GM06990 (cell line): ENCODE results near the gene HMX3.

Experiments used
- DNase-seq: peaks from one replicate; pipeline ENCODE4 v3.0.0-alpha.2; 2011; ENCODE audit not compliant: insufficient read length; ENCODE audit errors: extremely low read depth
- H3K27me3 ChIP-seq: replicated peaks from 2 replicates; pipeline ENCODE4 v1.6.0; 2011; ENCODE audit warnings: low read length; ENCODE audit not compliant: control insufficient read depth, insufficient read depth
- H3K36me3 ChIP-seq: 2 replicates; pipeline ENCODE4 v1.5.1; 2011; ENCODE audit warnings: low read length; ENCODE audit not compliant: control insufficient read depth, insufficient read depth
- H3K4me3 ChIP-seq: replicated peaks from 2 replicates; pipeline ENCODE4 v1.5.1; 2011; ENCODE audit warnings: low read depth, mild to moderate bottlenecking, control low read depth, low read length
- TF ChIP-seq, protein P1 (sequence below): IDR thresholded peaks from 2 replicates; pipeline ENCODE4 v1.5.1; 2011; ENCODE audit warnings: low read length, control low read depth, mild to moderate bottlenecking, inconsistent platforms; ENCODE audit not compliant: insufficient read depth, poor library complexity, severe bottlenecking

The HMX3 gene

DNA sequence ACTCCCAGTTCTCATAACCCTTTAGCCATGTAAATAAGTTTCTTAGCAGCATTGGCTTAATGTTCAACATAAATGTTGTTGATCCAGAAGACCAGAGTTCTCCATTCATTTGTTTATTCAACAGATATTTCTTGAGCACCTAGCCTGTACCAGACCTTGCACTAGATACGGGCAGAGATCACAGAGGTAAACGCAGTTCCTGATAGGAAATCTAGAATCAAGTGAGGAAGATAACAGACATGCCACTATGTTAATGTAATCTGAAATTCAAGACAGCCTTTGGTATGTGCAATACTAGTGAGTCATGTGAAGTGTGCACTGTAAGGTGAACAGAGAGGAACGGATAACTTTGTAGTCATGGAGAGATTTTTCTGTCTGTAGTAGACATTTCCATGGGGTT is 21.4 kb downstream of the HMX3 start:
- Histone ChIP-seq H3K27me3 (no peaks in the 10 kb centered on the region), H3K36me3 (peaks cover 4% of the 10 kb centered on the region), H3K4me3 (peak overlapping the region; percentile 83; the same call in 1 of the 2 replicates)
- DNase-seq, result no peak
- TF ChIP-seq, protein P1, sequence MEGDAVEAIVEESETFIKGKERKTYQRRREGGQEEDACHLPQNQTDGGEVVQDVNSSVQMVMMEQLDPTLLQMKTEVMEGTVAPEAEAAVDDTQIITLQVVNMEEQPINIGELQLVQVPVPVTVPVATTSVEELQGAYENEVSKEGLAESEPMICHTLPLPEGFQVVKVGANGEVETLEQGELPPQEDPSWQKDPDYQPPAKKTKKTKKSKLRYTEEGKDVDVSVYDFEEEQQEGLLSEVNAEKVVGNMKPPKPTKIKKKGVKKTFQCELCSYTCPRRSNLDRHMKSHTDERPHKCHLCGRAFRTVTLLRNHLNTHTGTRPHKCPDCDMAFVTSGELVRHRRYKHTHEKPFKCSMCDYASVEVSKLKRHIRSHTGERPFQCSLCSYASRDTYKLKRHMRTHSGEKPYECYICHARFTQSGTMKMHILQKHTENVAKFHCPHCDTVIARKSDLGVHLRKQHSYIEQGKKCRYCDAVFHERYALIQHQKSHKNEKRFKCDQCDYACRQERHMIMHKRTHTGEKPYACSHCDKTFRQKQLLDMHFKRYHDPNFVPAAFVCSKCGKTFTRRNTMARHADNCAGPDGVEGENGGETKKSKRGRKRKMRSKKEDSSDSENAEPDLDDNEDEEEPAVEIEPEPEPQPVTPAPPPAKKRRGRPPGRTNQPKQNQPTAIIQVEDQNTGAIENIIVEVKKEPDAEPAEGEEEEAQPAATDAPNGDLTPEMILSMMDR, result no peak

DNA sequence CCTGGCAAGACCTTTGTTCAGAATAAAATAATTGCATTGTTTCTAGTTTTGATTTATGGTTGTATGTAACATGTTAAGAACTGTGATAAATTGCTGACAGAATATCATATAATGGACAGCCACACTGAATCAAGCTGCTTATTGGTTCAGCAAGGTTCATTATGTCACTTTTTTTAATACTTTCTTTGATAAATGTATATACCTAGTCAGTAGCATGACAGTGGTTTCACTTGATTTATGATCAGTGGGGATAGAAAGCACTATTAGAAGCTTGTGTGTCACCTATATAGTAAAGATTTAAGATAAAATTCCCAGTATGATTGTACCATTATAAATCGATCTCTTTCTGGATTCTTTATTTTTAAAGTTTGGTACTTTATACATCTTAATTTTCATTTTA is 22.9 kb downstream of the HMX3 start:
- no peak for DNase-seq
- peaks cover 9% of the 10 kb centered on the region for H3K36me3 ChIP-seq
- no peaks in the 10 kb centered on the region for H3K27me3 ChIP-seq
- H3K4me3 ChIP-seq, result 0 out of 2 replicates have a peak overlapping the region, but pooled peaks have one; percentile 83
- TF ChIP-seq, protein P1, result no peak

GRCh38 chr10:123160311-123160980 is 24.7 kb downstream of the HMX3 start:
- no peak overlapping the region for H3K4me3 ChIP-seq
- no peaks in the 10 kb centered on the region for H3K27me3 ChIP-seq
- TF ChIP-seq, protein P1, result no peak
- peaks cover 15% of the 10 kb centered on the region for H3K36me3 ChIP-seq
- no peak for DNase-seq

DNA sequence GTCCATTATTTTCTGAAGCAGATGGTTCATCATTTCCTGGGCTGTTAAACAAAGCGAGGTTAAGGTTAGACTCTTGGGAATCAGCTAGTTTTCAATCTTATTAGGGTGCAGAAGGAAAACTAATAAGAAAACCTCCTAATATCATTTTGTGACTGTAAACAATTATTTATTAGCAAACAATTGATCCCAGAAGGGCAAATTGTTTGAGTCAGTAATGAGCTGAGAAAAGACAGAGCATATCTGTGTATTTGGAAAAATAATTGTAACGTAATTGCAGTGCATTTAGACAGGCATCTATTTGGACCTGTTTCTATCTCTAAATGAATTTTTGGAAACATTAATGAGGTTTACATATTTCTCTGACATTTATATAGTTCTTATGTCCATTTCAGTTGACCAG is 28.5 kb downstream of the HMX3 start:
- TF ChIP-seq, protein P1, result no peak
- peaks cover 28% of the 10 kb centered on the region for H3K36me3 ChIP-seq
- DNase-seq, result no peak

DNA sequence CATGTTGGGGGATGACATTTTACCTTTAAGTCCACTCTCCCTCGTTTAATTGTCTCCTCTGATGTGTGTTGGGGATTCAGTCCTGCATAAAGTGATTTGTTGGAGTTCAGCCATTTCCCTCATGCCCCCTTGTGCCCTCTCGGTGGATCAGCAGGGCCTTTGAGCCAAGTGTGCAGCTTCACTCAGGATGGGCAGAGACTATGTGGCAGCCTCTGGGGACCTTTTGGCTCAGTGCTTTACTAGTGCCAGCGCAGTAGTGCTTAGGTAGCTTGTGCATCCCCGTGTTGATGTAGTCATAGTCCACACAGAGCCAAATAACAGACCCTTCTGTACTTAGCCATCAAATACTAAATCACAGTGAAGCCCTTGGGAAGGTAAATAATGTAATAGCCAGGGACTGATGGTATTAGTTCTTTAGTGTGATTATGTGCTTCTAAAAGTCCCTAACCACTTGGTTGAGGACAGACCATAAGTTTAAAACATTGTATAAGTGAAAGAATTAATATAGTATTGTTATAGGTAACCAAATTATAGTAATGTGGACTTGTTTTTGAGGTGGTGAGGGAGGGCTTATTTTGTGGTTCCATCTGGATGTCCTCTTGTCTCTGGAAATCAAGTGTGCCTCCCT is 29.8 kb downstream of the HMX3 start:
- H3K36me3 ChIP-seq, result peaks cover 29% of the 10 kb centered on the region
- no peak overlapping the region for H3K4me3 ChIP-seq
- H3K27me3 ChIP-seq, result no peaks in the 10 kb centered on the region
- DNase-seq, result no peak
- TF ChIP-seq, protein P1, result no peak

More for the DNA sequence above, 28.5 kb downstream of the HMX3 start:
- no peaks in the 10 kb centered on the region for H3K27me3 ChIP-seq
- no peak overlapping the region for H3K4me3 ChIP-seq
